ENCODE measurements around the gene NCR2.

- TF ChIP-seq CTCF (conservative IDR thresholded peaks at IDR 0.05) (no peak), ZFX (IDR thresholded peaks at IDR 0.05) (no peak)
Observed at GRCh38 chr6:41346441-41346840, 11.0 kb downstream of the NCR2 start.

Measured in C4-2B (cell line).